ENCODE data around the gene LAMP5. TPM values are rescaled to one million over a fixed set of nuclear protein-coding genes. Genes with fewer than 3 reads are reported as not detected.

The LAMP5 gene
- total and polyA plus RNA-seq, 10 donors: 0.26 to 1.5 (median 0.73) TPM

GRCh38 chr20:9566977-9567376 lies 52.6 kb downstream of the LAMP5 start:
- Histone ChIP-seq H3K27me3 (replicated peaks in 1 of 7) (peaks cover 0 to 10% (median 0%) of the 10 kb centered on the region in 7 donors), H3K4me1 (no peaks in the 10 kb centered on the region), H3K36me3 (no peaks in the 10 kb centered on the region), H3K9me3 (no peaks in the 10 kb centered on the region), H3K27ac (no peak overlapping the region), H3K4me3 (no peak overlapping the region)
- no peak for TF ChIP-seq POLR2AphosphoS5 (IDR thresholded peaks at IDR 0.05)
- TF ChIP-seq POLR2A (IDR thresholded peaks at IDR 0.05): no peak
- no peak for TF ChIP-seq CTCF (IDR thresholded peaks at IDR 0.05 in 8 of 11, conservative IDR thresholded peaks at IDR 0.05 in 3 of 11)
- 57 to 83% (median 75%) methylated on average over 1 of the region's 1 CpG for WGBS, 5 donors
- intact Hi-C loops (cut with DNase I; ENCODE audit: low total_unique reads): no loop called here
- DNase-seq: no peak

- 63 to 78% (median 71%) methylated on average over 2 of the region's 2 CpGs for WGBS, 5 donors
- TF ChIP-seq POLR2A (IDR thresholded peaks at IDR 0.05): no peak
- TF ChIP-seq CTCF (IDR thresholded peaks at IDR 0.05 in 8 of 11, conservative IDR thresholded peaks at IDR 0.05 in 3 of 11): no peak
- TF ChIP-seq POLR2AphosphoS5 (IDR thresholded peaks at IDR 0.05): no peak
Measured at GRCh38 chr20:9570612-9571011, 56.2 kb downstream of the LAMP5 start.

GRCh38 chr20:9571783-9572182 lies 57.4 kb downstream of the LAMP5 start:
- TF ChIP-seq CTCF (IDR thresholded peaks at IDR 0.05 in 8 of 11, conservative IDR thresholded peaks at IDR 0.05 in 3 of 11) (no peak), POLR2A (IDR thresholded peaks at IDR 0.05) (no peak), POLR2AphosphoS5 (IDR thresholded peaks at IDR 0.05) (no peak)
- H3K36me3 ChIP-seq: no peaks in the 10 kb centered on the region
- peaks cover 0 to 14% (median 0%) of the 10 kb centered on the region in 7 donors for H3K27me3 ChIP-seq (replicated peaks in 1 of 7)
- H3K9me3 ChIP-seq: no peaks in the 10 kb centered on the region
- WGBS, 5 donors: 53 to 63% (median 61%) methylated on average over 3 of the region's 3 CpGs
- H3K27ac ChIP-seq: no peak overlapping the region
- H3K4me3 ChIP-seq: no peak overlapping the region
- no peaks in the 10 kb centered on the region for H3K4me1 ChIP-seq
- intact Hi-C loops (cut with DNase I; ENCODE audit: low total_unique reads): no loop called here
- no peak for DNase-seq

More at GRCh38 chr20:9570612-9571011, 56.2 kb downstream of the LAMP5 start:
- Histone ChIP-seq H3K9me3 (no peaks in the 10 kb centered on the region), H3K4me1 (no peaks in the 10 kb centered on the region), H3K27ac (no peak overlapping the region), H3K4me3 (no peak overlapping the region), H3K36me3 (no peaks in the 10 kb centered on the region), H3K27me3 (replicated peaks in 1 of 7) (peaks cover 0 to 21% (median 0%) of the 10 kb centered on the region in 7 donors)
- intact Hi-C loops (cut with DNase I; ENCODE audit: low total_unique reads): no loop called here
- DNase-seq: no peak

- H3K27me3 ChIP-seq (replicated peaks in 1 of 7): peaks cover 0 to 14% (median 0%) of the 10 kb centered on the region in 7 donors
- intact Hi-C loops (cut with DNase I; ENCODE audit: low total_unique reads): no loop called here
- no peaks in the 10 kb centered on the region for H3K4me1 ChIP-seq
- no peaks in the 10 kb centered on the region for H3K36me3 ChIP-seq
- 13 to 21% (median 18%) methylated on average over 2 of the region's 2 CpGs for WGBS, 5 donors
- no peak overlapping the region for H3K4me3 ChIP-seq
- DNase-seq: no peak
- no peak overlapping the region for H3K27ac ChIP-seq
- H3K9me3 ChIP-seq: no peaks in the 10 kb centered on the region
- TF ChIP-seq CTCF (IDR thresholded peaks at IDR 0.05 in 8 of 11, conservative IDR thresholded peaks at IDR 0.05 in 3 of 11) (no peak), POLR2AphosphoS5 (IDR thresholded peaks at IDR 0.05) (no peak), POLR2A (IDR thresholded peaks at IDR 0.05) (no peak)
Measured at GRCh38 chr20:9572670-9573069, 58.3 kb downstream of the LAMP5 start.
